ENCODE measurements around the gene PTPN11. TPM values are rescaled to one million over a fixed set of nuclear protein-coding genes. Genes with fewer than 3 reads are reported as not detected.

Gene PTPN11
- total and polyA plus RNA-seq, 2 of the 13 experiments (the other 11 are each of a cell fraction or from before 2014, with no cell fraction given) = 30.0 to 63.5 TPM

GRCh38 chr12:112496496-112496895 is 77.7 kb downstream of the PTPN11 start:
- Histone ChIP-seq H4K20me1 (ENCODE audit: insufficient read depth, low read length) (no peaks in the 10 kb centered on the region), H3K79me2 (ENCODE audit: insufficient read depth, low read length) (no peaks in the 10 kb centered on the region), H3K27me3 (ENCODE audit: control insufficient read depth in 1 of 2, insufficient read depth in 2 of 2, low read length in 2 of 2) (no peaks in the 10 kb centered on the region), H3K4me3 (replicated peaks in 1 of 3; ENCODE audit: insufficient read depth in 1 of 3, low read depth in 2 of 3, low read length in 3 of 3) (no peak overlapping the region), H3K4me1 (ENCODE audit: insufficient read depth, low read length) (no peaks in the 10 kb centered on the region), H3K4me2 (ENCODE audit: low read depth, low read length) (no peak overlapping the region), H3K9ac (ENCODE audit: insufficient read depth, low read depth, low read length) (no peak overlapping the region), H3K27ac (ENCODE audit: extremely low read length, insufficient read depth, low read length) (no peak overlapping the region), H3K36me3 (replicated peaks in 1 of 2; ENCODE audit: control insufficient read depth in 1 of 2, insufficient read depth in 2 of 2, low read length in 2 of 2) (peaks cover 4 to 52% of the 10 kb centered on the region in 2 experiments), H3K9me3 (ENCODE audit: low read length) (no peaks in the 10 kb centered on the region), H2AFZ (ENCODE audit: low read length) (no peak overlapping the region)
- no peak for ATAC-seq
- 98% methylated on average over 3 of the region's 3 CpGs for WGBS (ENCODE audit: low lambda C conversion rate)
- intact Hi-C loops (cut with micrococcal nuclease; ENCODE audit: unreplicated experiment) (no loop called here), in situ Hi-C loops (cut with HindIII; ENCODE audit: extremely low pct_ligation_motif_present, low pct_unique_long_range_greater_than_20kb) (no loop called here)
- no TSS peak for BruUV-seq (replicated peaks)
- ChIA-PET CTCF (ENCODE audit: low intra/inter-chr PET ratio, low total read pairs) (no interaction called here), POLR2A (no interaction called here)
- FAIRE-seq = no peak
- no peak for DNase-seq (ENCODE audit: low spot score)
- TF ChIP-seq ATF4 (CRISPR knock-in tag; IDR thresholded peaks at IDR 0.05) (no peak), ZNF614 (CRISPR knock-in tag; IDR thresholded peaks at IDR 0.05; ENCODE audit: borderline replicate concordance) (no peak), ZNF281 (CRISPR knock-in tag; IDR thresholded peaks at IDR 0.05; ENCODE audit: borderline replicate concordance) (no peak), HMGA1 (CRISPR knock-in tag; conservative IDR thresholded peaks at IDR 0.05) (no peak), PLRG1 (conservative IDR thresholded peaks at IDR 0.05) (no peak), ZBTB25 (CRISPR knock-in tag; IDR thresholded peaks at IDR 0.05) (no peak), SETDB1 (CRISPR knock-in tag; IDR thresholded peaks at IDR 0.05; ENCODE audit: borderline replicate concordance) (no peak), DDIT3 (CRISPR knock-in tag; IDR thresholded peaks at IDR 0.05) (no peak), TEAD3 (CRISPR knock-in tag; optimal IDR thresholded peaks at IDR 0.05; ENCODE audit: borderline replicate concordance) (no peak), ZFP62 (CRISPR knock-in tag; IDR thresholded peaks at IDR 0.05) (no peak)
